ENCODE results near the gene DUSP22.

DUSP22 gene

DNA sequence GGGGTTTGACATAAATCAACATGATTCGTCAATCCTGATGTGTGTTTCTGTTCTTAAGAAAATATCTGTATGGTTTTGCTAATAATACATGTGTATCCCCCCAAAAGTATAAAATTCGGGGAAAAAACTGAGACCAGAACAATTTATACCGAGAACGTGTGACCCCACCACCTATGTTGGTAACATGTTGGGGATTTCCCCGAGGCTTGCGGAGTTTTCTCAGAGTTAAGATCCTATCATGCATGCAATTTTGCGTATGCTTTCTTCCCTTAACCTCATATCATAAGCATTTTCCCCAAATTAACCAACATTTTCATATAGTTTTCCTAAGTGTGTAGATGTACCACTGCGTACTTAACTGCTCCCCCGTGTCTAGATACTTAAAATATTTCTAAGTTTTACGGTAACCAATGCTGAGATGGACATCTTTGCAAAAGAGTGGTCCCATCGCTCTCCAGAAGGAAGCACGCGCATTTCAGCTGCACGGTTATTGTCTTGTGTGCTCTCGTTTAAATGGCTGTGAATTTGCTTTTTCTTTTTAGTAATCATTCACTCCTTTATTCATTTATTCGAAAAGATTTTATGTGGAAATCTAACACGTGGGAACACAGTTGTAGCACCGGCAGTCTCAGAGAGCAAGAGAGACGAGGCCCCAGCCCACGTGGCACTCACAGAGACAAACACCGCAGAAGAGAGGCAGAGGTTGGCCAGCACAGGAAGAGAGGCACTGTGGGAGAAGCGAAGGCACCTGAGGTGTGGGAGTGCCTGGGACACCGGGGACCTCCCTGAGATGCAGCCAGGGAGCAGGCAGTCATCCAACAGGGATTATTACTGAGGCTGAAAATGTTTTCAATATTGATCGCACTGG, 86.0 kb downstream of the DUSP22 start:
- DNase-seq (ENCODE audit: extremely low read depth, low read depth) = no peak
- TF ChIP-seq, protein P1, sequence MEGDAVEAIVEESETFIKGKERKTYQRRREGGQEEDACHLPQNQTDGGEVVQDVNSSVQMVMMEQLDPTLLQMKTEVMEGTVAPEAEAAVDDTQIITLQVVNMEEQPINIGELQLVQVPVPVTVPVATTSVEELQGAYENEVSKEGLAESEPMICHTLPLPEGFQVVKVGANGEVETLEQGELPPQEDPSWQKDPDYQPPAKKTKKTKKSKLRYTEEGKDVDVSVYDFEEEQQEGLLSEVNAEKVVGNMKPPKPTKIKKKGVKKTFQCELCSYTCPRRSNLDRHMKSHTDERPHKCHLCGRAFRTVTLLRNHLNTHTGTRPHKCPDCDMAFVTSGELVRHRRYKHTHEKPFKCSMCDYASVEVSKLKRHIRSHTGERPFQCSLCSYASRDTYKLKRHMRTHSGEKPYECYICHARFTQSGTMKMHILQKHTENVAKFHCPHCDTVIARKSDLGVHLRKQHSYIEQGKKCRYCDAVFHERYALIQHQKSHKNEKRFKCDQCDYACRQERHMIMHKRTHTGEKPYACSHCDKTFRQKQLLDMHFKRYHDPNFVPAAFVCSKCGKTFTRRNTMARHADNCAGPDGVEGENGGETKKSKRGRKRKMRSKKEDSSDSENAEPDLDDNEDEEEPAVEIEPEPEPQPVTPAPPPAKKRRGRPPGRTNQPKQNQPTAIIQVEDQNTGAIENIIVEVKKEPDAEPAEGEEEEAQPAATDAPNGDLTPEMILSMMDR (IDR thresholded peaks at IDR 0.05; ENCODE audit: low read depth, low read length, missing control alignments) = no peak
- H3K4me3 ChIP-seq (replicated peaks; ENCODE audit: low read depth, low read length) = no peak overlapping the region

DNA sequence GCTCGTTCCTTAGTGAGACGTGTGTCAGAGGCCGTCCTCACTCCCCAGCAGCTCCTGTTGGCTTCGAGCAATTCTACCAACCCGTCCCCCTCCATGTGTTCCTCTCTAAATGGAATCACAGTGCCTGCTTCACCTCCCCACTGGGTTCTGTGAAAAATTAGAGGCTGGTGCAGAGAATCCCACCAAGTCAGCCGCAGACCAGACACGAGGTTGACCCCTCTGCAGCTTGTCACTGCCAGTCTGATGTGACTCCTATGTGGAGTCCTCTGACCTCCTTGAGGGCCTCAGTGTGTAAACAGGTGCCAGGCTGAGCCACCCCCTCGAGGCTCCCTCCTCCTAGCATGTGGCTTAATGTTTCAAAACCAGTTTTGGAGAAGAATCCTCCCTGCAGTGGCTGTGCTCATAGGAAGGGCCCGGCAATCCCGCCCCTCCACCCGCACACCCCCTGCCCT, 86.7 kb downstream of the DUSP22 start:
- DNase-seq (ENCODE audit: extremely low read depth, low read depth) = no peak
- H3K4me3 ChIP-seq (replicated peaks; ENCODE audit: low read depth, low read length) = no peak overlapping the region
- TF ChIP-seq, protein P1 (IDR thresholded peaks at IDR 0.05; ENCODE audit: low read depth, low read length, missing control alignments) = no peak

DNA sequence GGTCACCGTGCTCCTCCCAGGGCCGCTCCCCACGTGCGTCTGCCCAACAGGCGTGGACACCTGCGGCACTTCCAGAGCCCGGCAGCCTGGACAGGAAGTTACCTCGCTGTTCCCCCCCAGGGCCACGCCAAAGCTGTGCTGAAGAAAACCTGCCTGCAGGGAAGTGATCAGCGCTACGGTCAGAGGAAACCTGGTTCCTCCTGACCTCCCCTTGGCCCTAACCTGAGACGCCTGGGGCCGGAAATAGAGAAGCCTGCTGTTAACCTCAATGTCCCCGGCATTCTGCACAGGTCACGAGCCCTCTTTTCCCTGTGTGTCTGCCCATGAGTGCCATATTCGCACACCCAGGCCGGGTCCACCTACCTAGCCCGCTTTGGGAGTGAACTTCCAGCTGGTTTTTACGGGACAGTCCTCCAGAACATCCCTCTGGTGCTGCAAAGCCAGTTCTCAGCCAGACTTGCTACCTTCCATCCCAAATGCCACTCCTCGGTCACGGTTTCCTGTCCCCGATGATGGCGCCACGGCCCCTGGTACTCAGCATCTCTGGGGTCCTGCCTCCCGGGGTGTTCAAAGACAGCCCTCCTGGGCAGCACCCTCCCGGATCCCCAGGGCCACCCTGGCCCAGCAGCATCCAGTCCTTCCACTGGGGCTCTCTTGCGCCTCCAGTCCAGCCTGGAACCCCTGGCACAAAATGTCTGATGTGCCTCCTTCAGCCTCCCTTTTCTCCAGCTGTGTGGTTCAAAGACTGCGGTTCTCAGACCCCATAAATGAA, 87.3 kb downstream of the DUSP22 start:
- TF ChIP-seq, protein P1 (IDR thresholded peaks at IDR 0.05; ENCODE audit: low read depth, low read length, missing control alignments) = no peak
- no peak for DNase-seq (ENCODE audit: extremely low read depth, low read depth)
- no peak overlapping the region for H3K4me3 ChIP-seq (replicated peaks; ENCODE audit: low read depth, low read length)

DNA sequence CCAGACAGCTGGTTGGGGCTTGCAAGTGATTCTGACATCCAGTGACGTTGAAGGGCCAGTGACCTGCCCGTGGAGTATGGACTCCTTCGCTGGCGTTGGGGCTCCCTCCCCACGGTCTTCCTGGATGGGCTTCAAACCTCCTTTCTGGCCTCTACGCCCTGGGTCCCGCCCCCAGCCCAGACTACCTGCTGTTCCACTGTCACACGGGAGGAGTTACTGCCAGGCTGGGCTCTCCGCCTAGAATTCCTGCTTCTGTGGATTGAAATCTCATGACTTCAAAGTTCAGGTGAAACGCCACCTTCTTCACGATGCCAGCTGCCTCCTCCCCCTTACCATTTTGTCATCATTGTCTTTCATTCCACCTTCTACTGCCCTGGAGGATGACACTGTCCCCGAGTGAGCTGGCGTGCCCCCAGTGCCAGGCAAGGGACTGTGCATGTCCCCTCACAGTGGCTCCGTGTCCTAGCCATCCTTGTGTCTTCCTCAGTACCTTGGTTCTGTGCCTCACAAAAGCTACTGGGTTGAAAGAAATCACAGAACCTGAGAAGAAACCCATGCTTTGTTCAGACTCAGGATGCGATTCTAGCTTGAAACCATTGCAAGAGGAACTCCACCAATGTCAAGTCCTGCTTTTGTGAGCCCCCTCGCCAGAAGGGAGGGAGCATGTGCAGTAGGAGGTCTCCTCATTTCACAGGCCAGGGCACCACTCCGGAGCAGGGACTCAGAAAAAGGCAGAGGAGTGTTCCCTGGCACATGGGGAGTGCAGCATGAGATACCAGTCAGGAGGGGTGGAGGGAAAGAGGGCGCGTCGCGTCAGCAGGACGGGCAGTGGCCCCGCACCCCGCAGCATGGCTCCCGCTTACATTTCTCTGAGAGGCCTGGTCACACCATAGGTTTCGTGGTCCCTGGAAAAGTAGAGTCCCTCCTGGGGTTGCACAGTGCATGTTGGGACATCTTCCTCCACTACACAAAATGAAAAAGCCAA, 88.2 kb downstream of the DUSP22 start:
- TF ChIP-seq, protein P1 (IDR thresholded peaks at IDR 0.05; ENCODE audit: low read depth, low read length, missing control alignments) = no peak
- no peak for DNase-seq (ENCODE audit: extremely low read depth, low read depth)
- H3K4me3 ChIP-seq (replicated peaks; ENCODE audit: low read depth, low read length) = no peak overlapping the region

DNA sequence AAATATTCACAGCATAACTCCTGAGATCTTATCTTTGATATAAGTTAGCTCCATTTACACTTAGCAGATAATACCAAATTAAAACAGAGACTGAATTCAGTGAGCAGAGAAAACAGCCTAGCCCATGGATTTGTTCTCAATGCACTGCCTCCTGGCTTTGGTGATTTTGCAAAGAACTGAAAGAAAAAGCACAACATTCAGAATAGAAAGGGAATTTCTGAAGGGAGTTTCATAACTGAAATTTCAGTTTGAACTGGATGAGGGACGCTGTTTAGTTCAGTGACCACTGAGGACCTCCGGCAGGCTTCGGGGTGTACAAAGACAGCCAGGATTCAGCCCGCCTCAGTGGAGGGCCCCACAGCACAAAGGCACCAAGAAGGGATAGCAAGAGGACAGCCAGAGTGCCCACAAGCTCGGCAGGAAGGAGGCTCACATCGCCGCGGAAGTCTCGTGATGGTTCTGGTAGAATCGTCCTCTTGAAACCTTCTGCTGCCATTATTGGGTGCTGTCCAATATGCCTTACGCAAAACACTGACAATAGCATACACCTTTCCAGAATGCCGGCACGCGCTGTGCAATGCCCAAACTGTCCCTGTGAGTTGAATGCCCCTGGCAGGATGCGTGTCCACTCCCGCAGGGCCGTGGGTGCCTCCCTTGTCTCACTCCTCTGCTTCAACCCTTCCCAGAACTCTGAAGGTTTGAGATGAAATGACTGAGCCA, 89.6 kb downstream of the DUSP22 start:
- no peak for DNase-seq (ENCODE audit: extremely low read depth, low read depth)
- TF ChIP-seq, protein P1 (IDR thresholded peaks at IDR 0.05; ENCODE audit: low read depth, low read length, missing control alignments) = no peak

More for the DNA sequence above, 89.6 kb downstream of the DUSP22 start:
- H3K4me3 ChIP-seq (replicated peaks; ENCODE audit: low read depth, low read length) = no peak overlapping the region

Measured in HFF-Myc (cell line).